ENCODE measurements around the gene PATJ.

- TF ChIP-seq, protein P1, sequence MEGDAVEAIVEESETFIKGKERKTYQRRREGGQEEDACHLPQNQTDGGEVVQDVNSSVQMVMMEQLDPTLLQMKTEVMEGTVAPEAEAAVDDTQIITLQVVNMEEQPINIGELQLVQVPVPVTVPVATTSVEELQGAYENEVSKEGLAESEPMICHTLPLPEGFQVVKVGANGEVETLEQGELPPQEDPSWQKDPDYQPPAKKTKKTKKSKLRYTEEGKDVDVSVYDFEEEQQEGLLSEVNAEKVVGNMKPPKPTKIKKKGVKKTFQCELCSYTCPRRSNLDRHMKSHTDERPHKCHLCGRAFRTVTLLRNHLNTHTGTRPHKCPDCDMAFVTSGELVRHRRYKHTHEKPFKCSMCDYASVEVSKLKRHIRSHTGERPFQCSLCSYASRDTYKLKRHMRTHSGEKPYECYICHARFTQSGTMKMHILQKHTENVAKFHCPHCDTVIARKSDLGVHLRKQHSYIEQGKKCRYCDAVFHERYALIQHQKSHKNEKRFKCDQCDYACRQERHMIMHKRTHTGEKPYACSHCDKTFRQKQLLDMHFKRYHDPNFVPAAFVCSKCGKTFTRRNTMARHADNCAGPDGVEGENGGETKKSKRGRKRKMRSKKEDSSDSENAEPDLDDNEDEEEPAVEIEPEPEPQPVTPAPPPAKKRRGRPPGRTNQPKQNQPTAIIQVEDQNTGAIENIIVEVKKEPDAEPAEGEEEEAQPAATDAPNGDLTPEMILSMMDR (conservative IDR thresholded peaks at IDR 0.05; ENCODE audit: low read depth in 2 of 2), result no peak
- TF ChIP-seq EZH2 (IDR thresholded peaks at IDR 0.05; ENCODE audit: low read depth, unreplicated experiment) (no peak), POLR2AphosphoS5 (IDR thresholded peaks at IDR 0.05; ENCODE audit: low read depth) (no peak), EZH2phosphoT487 (IDR thresholded peaks at IDR 0.05; ENCODE audit: unreplicated experiment) (no peak), STAT1 (IDR thresholded peaks at IDR 0.05; ENCODE audit: unreplicated experiment) (no peak), CREB1 (CRISPR knock-in tag; IDR thresholded peaks at IDR 0.05; ENCODE audit: low read depth) (no peak), ZNF462 (CRISPR knock-in tag; IDR thresholded peaks at IDR 0.05) (no peak), ZNF331 (CRISPR knock-in tag; IDR thresholded peaks at IDR 0.05; ENCODE audit: low read depth) (no peak), NANOG (IDR thresholded peaks at IDR 0.05; ENCODE audit: borderline replicate concordance) (no peak), JUNB (IDR thresholded peaks at IDR 0.05; ENCODE audit: unreplicated experiment) (no peak)
- TF ChIP-seq, protein P2, sequence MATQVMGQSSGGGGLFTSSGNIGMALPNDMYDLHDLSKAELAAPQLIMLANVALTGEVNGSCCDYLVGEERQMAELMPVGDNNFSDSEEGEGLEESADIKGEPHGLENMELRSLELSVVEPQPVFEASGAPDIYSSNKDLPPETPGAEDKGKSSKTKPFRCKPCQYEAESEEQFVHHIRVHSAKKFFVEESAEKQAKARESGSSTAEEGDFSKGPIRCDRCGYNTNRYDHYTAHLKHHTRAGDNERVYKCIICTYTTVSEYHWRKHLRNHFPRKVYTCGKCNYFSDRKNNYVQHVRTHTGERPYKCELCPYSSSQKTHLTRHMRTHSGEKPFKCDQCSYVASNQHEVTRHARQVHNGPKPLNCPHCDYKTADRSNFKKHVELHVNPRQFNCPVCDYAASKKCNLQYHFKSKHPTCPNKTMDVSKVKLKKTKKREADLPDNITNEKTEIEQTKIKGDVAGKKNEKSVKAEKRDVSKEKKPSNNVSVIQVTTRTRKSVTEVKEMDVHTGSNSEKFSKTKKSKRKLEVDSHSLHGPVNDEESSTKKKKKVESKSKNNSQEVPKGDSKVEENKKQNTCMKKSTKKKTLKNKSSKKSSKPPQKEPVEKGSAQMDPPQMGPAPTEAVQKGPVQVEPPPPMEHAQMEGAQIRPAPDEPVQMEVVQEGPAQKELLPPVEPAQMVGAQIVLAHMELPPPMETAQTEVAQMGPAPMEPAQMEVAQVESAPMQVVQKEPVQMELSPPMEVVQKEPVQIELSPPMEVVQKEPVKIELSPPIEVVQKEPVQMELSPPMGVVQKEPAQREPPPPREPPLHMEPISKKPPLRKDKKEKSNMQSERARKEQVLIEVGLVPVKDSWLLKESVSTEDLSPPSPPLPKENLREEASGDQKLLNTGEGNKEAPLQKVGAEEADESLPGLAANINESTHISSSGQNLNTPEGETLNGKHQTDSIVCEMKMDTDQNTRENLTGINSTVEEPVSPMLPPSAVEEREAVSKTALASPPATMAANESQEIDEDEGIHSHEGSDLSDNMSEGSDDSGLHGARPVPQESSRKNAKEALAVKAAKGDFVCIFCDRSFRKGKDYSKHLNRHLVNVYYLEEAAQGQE (IDR thresholded peaks at IDR 0.05; ENCODE audit: unreplicated experiment), result no peak
- TF ChIP-seq, protein P3, sequence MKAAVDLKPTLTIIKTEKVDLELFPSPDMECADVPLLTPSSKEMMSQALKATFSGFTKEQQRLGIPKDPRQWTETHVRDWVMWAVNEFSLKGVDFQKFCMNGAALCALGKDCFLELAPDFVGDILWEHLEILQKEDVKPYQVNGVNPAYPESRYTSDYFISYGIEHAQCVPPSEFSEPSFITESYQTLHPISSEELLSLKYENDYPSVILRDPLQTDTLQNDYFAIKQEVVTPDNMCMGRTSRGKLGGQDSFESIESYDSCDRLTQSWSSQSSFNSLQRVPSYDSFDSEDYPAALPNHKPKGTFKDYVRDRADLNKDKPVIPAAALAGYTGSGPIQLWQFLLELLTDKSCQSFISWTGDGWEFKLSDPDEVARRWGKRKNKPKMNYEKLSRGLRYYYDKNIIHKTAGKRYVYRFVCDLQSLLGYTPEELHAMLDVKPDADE (IDR thresholded peaks at IDR 0.05), result no peak
Measured at GRCh38 chr1:61981870-61982660, 239.8 kb downstream of the PATJ start.
